Stimulated activated memory B cell treated with anti-CD40 and anti-IgM and Interleukin-4, amounts not matched to agents 10 μg/mL and 1 μg/mL and 100 μg/mL, for 72 hours (primary cell): Measurements from ENCODE around the gene C3orf52.

Source experiments
- ATAC-seq: fragments of 150-1000 bp; cut with Tn5 transposase; 2 replicates; pipeline ENCODE4 v1.10.0; 2021
- H3K27ac Mint-ChIP-seq: one replicate; pipeline ENCODE4 v1.8.0; 2022; ENCODE audit warnings: mild to moderate bottlenecking, mixed read lengths
- H3K27me3 Mint-ChIP-seq: one replicate; pipeline ENCODE4 v1.8.0; 2022; ENCODE audit warnings: mixed read lengths
- H3K36me3 Mint-ChIP-seq: one replicate; pipeline ENCODE4 v1.8.0; 2022; ENCODE audit warnings: mixed read lengths
- H3K4me1 Mint-ChIP-seq: one replicate; pipeline ENCODE4 v1.8.0; 2022; ENCODE audit warnings: mixed read lengths
- H3K4me3 Mint-ChIP-seq: one replicate; pipeline ENCODE4 v1.8.0; 2022; ENCODE audit warnings: mild to moderate bottlenecking, moderate library complexity, mixed read lengths
- H3K9me3 Mint-ChIP-seq: one replicate; pipeline ENCODE4 v1.8.0; 2022; ENCODE audit warnings: mixed read lengths

C3orf52 gene

DNA sequence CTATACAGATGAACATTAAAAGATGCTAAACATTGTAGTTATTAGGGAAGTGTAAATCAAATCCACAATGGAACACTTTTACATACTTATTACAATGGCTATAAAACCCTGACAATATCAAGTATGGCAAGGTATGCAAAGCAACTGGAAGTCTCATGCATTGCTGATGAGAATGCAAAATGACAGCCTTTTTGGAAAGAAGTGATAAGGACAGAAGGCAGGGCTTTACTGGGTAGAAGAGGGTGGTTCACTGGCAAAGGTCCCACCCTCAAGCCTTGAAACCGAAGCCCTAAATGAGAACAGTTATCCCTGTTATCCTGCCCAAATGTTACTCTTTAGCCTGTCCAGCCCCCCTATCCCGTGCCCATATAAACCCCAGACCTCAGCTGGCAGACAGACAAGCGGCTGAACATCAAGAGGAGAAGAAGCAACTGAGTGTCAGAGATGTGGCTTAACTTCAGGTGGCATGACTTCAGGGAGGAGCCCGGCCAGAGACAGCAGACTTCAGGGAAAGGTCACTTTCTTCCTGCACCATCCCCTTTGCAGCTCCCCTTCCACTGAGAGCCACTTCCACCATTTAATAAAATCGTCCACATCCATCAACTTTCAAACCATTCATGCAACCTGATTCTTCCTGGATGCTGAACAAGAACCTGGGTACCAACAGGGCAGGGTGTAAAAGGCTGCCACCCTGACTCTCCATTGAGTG lies 47.6 kb downstream of the C3orf52 start:
- Mint-ChIP-seq H3K9me3 (no peaks in the 10 kb centered on the region), H3K27ac (peak overlapping the region; percentile 65), H3K4me3 (no peak overlapping the region), H3K27me3 (no peaks in the 10 kb centered on the region), H3K4me1 (peaks cover 78% of the 10 kb centered on the region), H3K36me3 (no peaks in the 10 kb centered on the region)
- ATAC-seq: no peak

DNA sequence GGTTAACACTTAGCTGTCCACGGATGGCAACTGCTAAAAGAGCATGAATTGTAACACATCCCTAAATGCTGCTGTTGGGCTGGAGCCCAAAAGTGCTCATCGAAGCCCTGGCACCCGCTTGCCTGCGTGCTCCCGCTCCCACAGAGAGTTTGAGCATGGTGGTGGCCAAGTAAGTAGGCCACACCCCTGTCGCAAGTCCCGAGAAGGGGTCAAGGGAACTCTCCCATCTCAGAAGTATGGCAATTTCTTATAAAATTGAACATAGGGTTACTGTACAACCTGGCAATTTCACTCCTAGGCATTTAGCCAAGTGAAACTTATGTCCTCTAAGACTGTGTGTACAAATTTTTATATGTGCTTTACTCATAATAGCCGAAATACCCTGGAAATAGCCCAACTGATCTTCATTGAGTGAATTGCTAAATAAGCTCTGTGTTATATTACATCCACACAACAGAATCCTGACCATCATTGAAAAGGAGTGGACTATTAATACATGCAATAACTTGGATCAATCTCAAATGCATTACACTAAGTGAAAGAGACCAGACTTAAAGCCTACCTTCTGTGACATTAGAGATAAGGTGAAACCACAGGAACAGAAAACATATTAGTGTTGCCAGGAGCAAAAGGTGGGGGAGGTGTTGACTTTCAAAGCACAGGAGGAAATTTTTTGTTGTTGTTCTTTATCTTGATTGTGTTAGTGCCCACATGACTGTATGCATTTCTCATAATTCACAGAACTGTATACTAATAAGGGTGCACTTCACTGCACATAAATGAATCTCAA lies 48.3 kb downstream of the C3orf52 start:
- no peak for ATAC-seq
- H3K4me3 Mint-ChIP-seq: no peak overlapping the region
- H3K36me3 Mint-ChIP-seq: no peaks in the 10 kb centered on the region
- H3K27me3 Mint-ChIP-seq: no peaks in the 10 kb centered on the region
- H3K4me1 Mint-ChIP-seq: peaks cover 70% of the 10 kb centered on the region
- no peaks in the 10 kb centered on the region for H3K9me3 Mint-ChIP-seq
- H3K27ac Mint-ChIP-seq: peak overlapping the region; percentile 65

DNA sequence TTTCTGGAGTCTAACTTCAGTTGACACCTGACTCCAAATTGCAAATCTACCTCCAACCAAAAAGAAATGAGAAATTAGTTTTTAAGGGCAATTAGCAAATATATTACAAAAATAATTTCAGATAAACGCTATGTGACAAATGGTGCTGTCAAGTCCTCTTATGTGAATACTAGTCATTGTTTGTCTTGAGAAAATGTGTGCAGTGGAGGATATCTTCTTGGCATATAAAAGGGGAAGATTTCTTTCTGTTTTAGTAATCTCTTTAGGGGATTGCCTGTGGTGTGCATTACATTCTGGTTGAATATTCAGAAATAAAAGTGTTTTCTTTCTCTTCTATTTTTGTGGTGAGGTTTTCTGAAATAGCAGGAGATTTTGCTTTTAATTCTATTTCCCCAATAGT lies 49.9 kb downstream of the C3orf52 start:
- Mint-ChIP-seq H3K27ac (peak overlapping the region; percentile 70), H3K4me3 (peak overlapping the region; percentile 44), H3K4me1 (peaks cover 55% of the 10 kb centered on the region), H3K27me3 (no peaks in the 10 kb centered on the region), H3K36me3 (no peaks in the 10 kb centered on the region), H3K9me3 (no peaks in the 10 kb centered on the region)
- ATAC-seq: peak; percentile 44

DNA sequence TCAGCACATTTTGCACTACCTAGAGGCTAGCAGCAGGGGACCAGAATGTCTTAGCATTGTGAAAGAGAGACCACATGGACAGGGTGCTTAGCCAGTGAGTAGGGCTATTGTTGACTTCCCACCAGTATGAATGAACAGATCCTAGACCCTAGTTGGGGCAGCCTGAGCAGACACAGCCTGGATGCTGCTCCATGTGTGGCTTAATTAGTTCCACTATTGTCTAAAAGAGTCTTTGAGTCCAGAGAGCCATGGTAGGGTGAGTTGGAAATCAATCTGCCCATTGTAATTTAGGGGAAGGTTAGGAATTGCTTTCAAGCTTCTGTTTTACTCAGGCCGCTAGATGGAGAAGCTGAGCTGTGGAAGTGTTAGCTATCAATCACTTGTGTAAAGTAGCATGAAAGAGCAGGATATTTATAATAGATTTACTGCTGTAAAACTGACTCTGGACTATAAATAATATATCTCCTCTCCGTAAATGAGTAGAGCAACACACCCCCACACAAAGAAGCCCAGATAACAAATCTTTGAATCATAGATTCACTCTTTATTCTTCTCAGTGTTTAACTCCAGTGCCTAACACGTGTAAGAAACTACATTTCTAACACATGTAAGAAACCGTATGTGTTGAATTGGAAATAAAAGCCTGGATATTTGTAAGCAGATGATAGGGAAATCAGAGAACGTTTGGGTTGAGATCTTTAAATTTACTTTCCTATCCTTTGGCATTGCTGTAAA lies 50.9 kb downstream of the C3orf52 start:
- no peak for ATAC-seq
- peak overlapping the region; percentile 70 for H3K27ac Mint-ChIP-seq
- peaks cover 51% of the 10 kb centered on the region for H3K4me1 Mint-ChIP-seq

DNA sequence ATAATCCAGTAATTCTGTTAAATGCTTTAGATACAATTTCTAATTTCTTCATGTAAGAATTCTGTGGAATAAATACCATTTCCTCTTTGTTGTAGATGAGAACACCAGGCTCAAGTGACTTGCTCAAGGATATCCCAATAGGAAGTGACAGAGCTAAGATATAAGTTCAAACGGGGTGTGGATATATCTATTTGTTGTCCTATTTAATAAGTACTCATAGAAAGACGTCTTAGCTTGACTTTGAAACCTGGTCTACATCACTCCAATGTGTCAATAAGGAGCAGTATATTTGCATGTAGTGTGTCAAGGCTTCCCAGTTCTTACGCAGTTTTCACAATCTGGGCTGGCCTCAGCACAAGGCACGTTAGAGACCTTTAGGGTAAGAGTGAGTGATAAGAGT lies 51.6 kb downstream of the C3orf52 start:
- no peak overlapping the region for H3K4me3 Mint-ChIP-seq
- no peaks in the 10 kb centered on the region for H3K27me3 Mint-ChIP-seq
- ATAC-seq: no peak
- no peaks in the 10 kb centered on the region for H3K36me3 Mint-ChIP-seq
- no peaks in the 10 kb centered on the region for H3K9me3 Mint-ChIP-seq
- peaks cover 49% of the 10 kb centered on the region for H3K4me1 Mint-ChIP-seq
- peak overlapping the region; percentile 70 for H3K27ac Mint-ChIP-seq

More for the DNA sequence above, 50.9 kb downstream of the C3orf52 start:
- H3K9me3 Mint-ChIP-seq: no peaks in the 10 kb centered on the region
- no peaks in the 10 kb centered on the region for H3K36me3 Mint-ChIP-seq
- H3K27me3 Mint-ChIP-seq: no peaks in the 10 kb centered on the region
- H3K4me3 Mint-ChIP-seq: no peak overlapping the region

DNA sequence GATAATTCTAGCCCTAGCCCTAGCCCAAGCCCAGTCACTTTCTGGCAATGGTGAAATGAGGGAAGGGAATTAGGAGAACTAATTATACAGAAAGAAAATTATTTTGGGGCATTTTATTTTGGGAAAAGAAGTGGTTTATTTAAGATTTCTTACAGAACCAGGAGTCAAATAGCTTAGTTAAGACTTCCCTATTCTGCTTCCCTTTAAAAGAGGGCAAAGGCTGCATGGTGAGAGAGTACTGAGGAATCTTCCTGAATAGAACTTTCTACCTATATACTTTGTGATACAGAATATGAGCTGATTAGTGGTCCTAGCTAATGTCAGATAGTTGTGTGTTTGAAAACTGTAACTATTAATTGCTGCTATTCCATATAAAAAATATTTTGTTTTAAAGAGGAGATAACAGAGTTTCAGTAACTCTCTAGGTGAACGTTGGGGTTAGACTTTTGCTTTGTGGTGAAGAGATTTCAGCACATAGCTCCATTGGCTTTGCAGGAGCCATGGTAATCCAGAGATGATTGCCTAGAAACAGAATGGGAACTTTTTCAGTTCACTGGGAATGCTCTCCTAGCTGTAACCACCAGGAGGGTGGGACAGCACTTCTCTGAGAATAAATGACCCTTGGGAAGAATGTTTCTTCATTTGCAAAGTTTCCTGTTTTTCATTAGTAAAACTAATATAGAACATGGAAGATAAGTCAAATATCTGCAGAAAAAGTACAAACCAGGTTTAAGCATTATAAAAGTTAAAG lies 52.2 kb downstream of the C3orf52 start:
- Mint-ChIP-seq H3K27me3 (no peaks in the 10 kb centered on the region), H3K36me3 (no peaks in the 10 kb centered on the region), H3K27ac (peak overlapping the region; percentile 70), H3K9me3 (peaks cover 2% of the 10 kb centered on the region), H3K4me3 (no peak overlapping the region), H3K4me1 (peaks cover 47% of the 10 kb centered on the region)
- ATAC-seq: no peak

DNA sequence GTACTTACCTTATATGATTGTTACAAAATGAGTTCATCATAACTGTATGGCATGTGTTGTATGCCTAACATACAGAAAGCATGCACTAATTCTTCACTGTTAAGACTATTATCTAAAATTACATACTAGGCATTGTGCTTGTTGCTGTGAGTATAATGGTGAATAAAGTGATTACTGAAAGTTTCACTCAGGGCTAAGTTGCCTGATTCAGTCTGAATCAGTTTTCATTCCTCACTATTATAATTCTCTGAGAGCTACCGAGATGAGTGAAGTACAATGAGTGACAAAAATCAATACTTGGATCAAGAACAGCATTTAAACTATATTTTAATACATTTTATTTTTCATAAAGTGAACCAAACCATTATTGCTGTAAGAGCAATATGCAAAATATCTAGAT lies 54.4 kb downstream of the C3orf52 start:
- no peaks in the 10 kb centered on the region for H3K27me3 Mint-ChIP-seq
- H3K9me3 Mint-ChIP-seq: peaks cover 6% of the 10 kb centered on the region
- H3K27ac Mint-ChIP-seq: no peak overlapping the region

DNA sequence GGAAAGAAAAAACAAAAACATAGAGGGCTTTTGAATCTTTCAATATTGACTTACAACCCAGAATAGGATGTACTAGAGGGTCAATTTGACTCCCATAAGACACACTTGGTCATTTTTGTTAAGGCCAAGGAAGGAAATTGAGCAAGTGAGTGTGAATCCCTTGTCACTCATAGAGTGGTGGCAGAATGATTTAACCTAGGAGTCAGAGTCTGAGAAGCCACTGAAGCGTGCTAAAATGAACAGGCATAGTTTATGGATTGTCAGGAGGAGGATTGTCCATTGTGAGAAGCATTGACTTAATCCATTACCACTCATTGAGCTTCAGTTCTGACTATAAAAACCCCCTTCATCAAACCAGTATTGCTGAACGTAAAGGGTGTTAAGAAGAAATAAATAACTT lies 55.1 kb downstream of the C3orf52 start:
- H3K27ac Mint-ChIP-seq: no peak overlapping the region

More for the DNA sequence above, 54.4 kb downstream of the C3orf52 start:
- no peak for ATAC-seq
- Mint-ChIP-seq H3K36me3 (no peaks in the 10 kb centered on the region), H3K4me3 (no peak overlapping the region), H3K4me1 (peaks cover 30% of the 10 kb centered on the region)

DNA sequence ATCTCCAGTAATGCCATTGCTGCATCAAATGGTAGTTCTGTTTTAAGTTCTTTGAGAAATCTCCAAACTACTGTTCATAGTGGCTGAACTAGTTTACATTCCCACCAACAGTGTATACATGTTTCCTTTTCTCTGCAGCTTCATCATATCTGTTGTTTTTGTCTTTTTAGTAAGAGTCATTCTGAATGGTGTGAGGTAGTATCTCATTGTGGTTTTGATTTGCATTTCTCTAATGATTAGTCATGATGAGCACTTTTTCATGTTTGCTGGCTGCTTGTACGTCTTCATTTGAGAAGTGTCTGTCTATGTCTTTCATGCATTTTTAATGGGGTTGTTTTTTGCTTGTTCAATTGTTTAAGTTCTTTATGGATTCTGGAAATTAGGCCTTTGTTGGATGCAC lies 57.1 kb downstream of the C3orf52 start:
- Mint-ChIP-seq H3K9me3 (peaks cover 11% of the 10 kb centered on the region), H3K27ac (no peak overlapping the region), H3K4me1 (peaks cover 9% of the 10 kb centered on the region), H3K4me3 (no peak overlapping the region), H3K27me3 (no peaks in the 10 kb centered on the region), H3K36me3 (no peaks in the 10 kb centered on the region)
- no peak for ATAC-seq

More for the DNA sequence above, 55.1 kb downstream of the C3orf52 start:
- Mint-ChIP-seq H3K4me3 (no peak overlapping the region), H3K36me3 (no peaks in the 10 kb centered on the region), H3K4me1 (peaks cover 23% of the 10 kb centered on the region), H3K27me3 (no peaks in the 10 kb centered on the region), H3K9me3 (peaks cover 6% of the 10 kb centered on the region)
- no peak for ATAC-seq

DNA sequence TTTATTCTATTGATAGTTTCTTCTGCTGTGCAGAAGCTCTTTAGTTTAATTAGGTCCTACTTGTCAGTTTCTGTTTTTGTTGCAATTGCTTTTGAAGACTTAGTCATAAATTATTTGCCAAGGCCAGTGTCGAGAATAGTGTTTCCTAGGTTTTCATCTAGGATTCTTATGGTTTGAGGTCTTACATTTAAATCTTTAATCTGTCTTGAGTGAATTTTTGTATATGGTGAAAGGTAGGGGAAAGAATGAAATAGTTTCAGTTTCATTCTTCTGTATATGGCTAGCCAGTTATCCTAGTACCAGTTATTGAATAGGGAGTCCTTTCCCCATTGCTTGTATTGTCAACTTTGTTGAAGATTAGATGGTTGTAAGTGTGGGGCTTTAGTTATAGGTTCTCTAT lies 57.5 kb downstream of the C3orf52 start:
- Mint-ChIP-seq H3K9me3 (peaks cover 11% of the 10 kb centered on the region), H3K36me3 (no peaks in the 10 kb centered on the region), H3K27me3 (no peaks in the 10 kb centered on the region), H3K4me1 (peaks cover 9% of the 10 kb centered on the region), H3K4me3 (no peak overlapping the region), H3K27ac (no peak overlapping the region)
- no peak for ATAC-seq

DNA sequence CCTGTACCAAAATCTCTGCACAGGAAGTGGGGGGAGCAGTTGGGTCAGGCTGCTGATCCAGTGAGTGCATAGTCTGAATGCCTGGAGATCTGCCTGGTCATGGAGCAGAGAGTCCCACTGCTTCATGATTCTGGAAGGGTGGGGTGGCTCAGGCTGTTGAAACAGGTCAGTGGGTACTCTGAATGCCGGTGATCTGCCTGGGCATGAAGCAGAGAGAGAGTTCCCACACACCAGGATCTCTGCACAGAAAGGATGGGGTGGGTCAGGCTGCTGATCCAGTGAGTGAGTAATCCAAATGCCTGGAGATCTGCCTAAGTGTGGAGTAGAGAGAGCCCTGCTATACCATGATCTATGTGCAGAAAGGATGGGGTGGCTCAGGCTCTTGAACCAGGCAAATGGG lies 62.9 kb downstream of the C3orf52 start:
- H3K4me3 Mint-ChIP-seq: no peak overlapping the region
- peaks cover 8% of the 10 kb centered on the region for H3K27me3 Mint-ChIP-seq
- peaks cover 7% of the 10 kb centered on the region for H3K9me3 Mint-ChIP-seq
- H3K36me3 Mint-ChIP-seq: peaks cover 5% of the 10 kb centered on the region
- ATAC-seq: no peak
- H3K27ac Mint-ChIP-seq: no peak overlapping the region
- H3K4me1 Mint-ChIP-seq: no peaks in the 10 kb centered on the region

DNA sequence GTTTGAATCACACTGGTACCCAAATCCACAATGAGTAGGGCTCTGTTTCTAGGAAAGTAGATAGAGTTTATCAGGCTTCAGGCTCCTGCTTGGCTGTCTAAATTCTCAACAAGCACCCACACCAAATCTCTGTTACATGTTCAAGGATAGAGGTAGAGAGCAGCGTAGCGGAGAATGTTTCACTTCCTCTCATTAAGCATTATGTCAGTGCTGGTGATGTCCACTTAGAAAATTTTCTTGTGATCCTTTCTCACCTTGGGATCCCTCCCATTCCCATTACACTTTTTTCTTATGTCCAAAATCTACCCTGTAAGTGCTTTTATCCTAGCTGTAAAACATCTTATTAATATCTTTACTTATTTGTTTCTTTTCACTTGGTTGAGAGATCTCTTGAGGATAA lies 81.6 kb downstream of the C3orf52 start:
- Mint-ChIP-seq H3K4me3 (no peak overlapping the region), H3K27me3 (no peaks in the 10 kb centered on the region), H3K36me3 (peaks cover 6% of the 10 kb centered on the region), H3K27ac (no peak overlapping the region), H3K4me1 (peaks cover 11% of the 10 kb centered on the region), H3K9me3 (peaks cover 4% of the 10 kb centered on the region)
- no peak for ATAC-seq
